Progenitor cell of endocrine pancreas (in vitro differentiated cells): Measurements from ENCODE around the gene SIPA1. TPM values are rescaled to one million over a fixed set of nuclear protein-coding genes. Genes with fewer than 3 reads are reported as not detected.
A peak's percentile ranks its signal among the peaks of the same experiment; 100 is the strongest.

Source experiments
- DNase-seq: peaks from one replicate; pipeline ENCODE4 v3.0.0; 2021; ENCODE audit warnings: low spot score; ENCODE audit not compliant: unreplicated experiment
- H3K27ac Mint-ChIP-seq: 2 replicates; pipeline ENCODE4 v1.8.0; 2021; ENCODE audit warnings: mild to moderate bottlenecking, moderate library complexity, mixed read lengths
- H3K27me3 Mint-ChIP-seq: 2 replicates; pipeline ENCODE4 v1.8.0; 2021; ENCODE audit warnings: mixed read lengths
- H3K36me3 Mint-ChIP-seq: 2 replicates; pipeline ENCODE4 v1.8.0; 2022; ENCODE audit warnings: mixed read lengths; ENCODE audit not compliant: insufficient read depth
- H3K4me1 Mint-ChIP-seq: 2 replicates; pipeline ENCODE4 v1.8.0; 2021; ENCODE audit warnings: low read depth, mixed read lengths
- H3K4me3 Mint-ChIP-seq: 2 replicates; pipeline ENCODE4 v1.8.0; 2021; ENCODE audit warnings: low read depth, mild to moderate bottlenecking, moderate library complexity, mixed read lengths
- H3K9me3 Mint-ChIP-seq: 2 replicates; pipeline ENCODE4 v1.8.0; 2021; ENCODE audit warnings: low read depth, mixed read lengths
- CTCF ChIP-seq: fragments of 200-600 bp; sonication (generic); IDR thresholded peaks from one replicate; pipeline ENCODE4 v1.5.0; 2021; ENCODE audit warnings: antibody characterized with exemption, mild to moderate bottlenecking; ENCODE audit not compliant: unreplicated experiment
- long read RNA-seq: library from polyadenylated mRNA; unstranded; transcript quantifications from one replicate; pipeline ENCODE4 v2.0.0, GENCODE V29; 2020
- total RNA-seq: library from RNA; stranded (reverse); gene quantifications from 2 replicates; pipeline ENCODE4 v1.2.1, GENCODE V29; 2021

Gene SIPA1
- 19.5 and 20.2 TPM in 2 replicates for total RNA-seq
- long read RNA-seq, partial matches to known transcripts, result 0 of 1 reads
- long read RNA-seq, other reads (novel, unspliced or antisense), result 1 of 1 reads

- TF ChIP-seq CTCF, result peak; percentile 56
- Mint-ChIP-seq H3K27me3 (peaks cover 6% of the 10 kb centered on the region), H3K4me3 (peak within 1 kb of the TSS; percentile 70), H3K36me3 (peaks cover 3% of the 10 kb centered on the region), H3K9me3 (no peaks in the 10 kb centered on the region), H3K27ac (peak within 1 kb of the TSS; percentile 81), H3K4me1 (peaks cover 6% of the 10 kb centered on the region)
- peak; percentile 60 for DNase-seq
These were observed at the start of gene SIPA1 for GRCh38 chr11:65637794-65638419. Gene SIPA1 (plus strand): TSS chr11:65638101. CDS start chr11:65640922, 2,821 bp downstream.

- no peak for DNase-seq
- Mint-ChIP-seq H3K27me3 (peaks cover 63% of the 10 kb centered on the region), H3K4me3 (no peak overlapping the region), H3K9me3 (no peaks in the 10 kb centered on the region), H3K27ac (no peak overlapping the region), H3K4me1 (no peaks in the 10 kb centered on the region), H3K36me3 (peaks cover 2% of the 10 kb centered on the region)
- TF ChIP-seq CTCF, result peak; percentile 56
These were observed 49.5 kb upstream of the SIPA1 start for GRCh38 chr11:65588199-65589054.

GRCh38 chr11:65589444-65590239 lies 48.3 kb upstream of the SIPA1 start:
- H3K27ac Mint-ChIP-seq, result no peak overlapping the region
- peaks cover 2% of the 10 kb centered on the region for H3K36me3 Mint-ChIP-seq
- peaks cover 61% of the 10 kb centered on the region for H3K27me3 Mint-ChIP-seq
- H3K4me3 Mint-ChIP-seq, result no peak overlapping the region
- DNase-seq, result no peak
- no peaks in the 10 kb centered on the region for H3K9me3 Mint-ChIP-seq
- no peak for TF ChIP-seq CTCF
- H3K4me1 Mint-ChIP-seq, result no peaks in the 10 kb centered on the region

- H3K27me3 Mint-ChIP-seq, result peaks cover 64% of the 10 kb centered on the region
- no peak overlapping the region for H3K27ac Mint-ChIP-seq
These were observed 47.6 kb upstream of the SIPA1 start for GRCh38 chr11:65590240-65590738.

More at GRCh38 chr11:65590240-65590738, 47.6 kb upstream of the SIPA1 start:
- DNase-seq, result no peak
- peaks cover 2% of the 10 kb centered on the region for H3K36me3 Mint-ChIP-seq
- H3K4me3 Mint-ChIP-seq, result no peak overlapping the region
- no peak for TF ChIP-seq CTCF
- no peaks in the 10 kb centered on the region for H3K4me1 Mint-ChIP-seq
- H3K9me3 Mint-ChIP-seq, result no peaks in the 10 kb centered on the region
